DOHH2 (cell line): Measurements from ENCODE around the gene GPR108.
"Not testable (repeated sequence)": the region's sequence is repeated elsewhere in the genome, so short reads cannot be mapped to it uniquely, and the experiment has no call there.

Experiments
- H3F3A ChIP-seq: fragments of 200-600 bp; sonication (generic), shearing (Covaris generic); 2 replicates; pipeline ENCODE4 v1.6.0; 2016; ENCODE audit warnings: antibody characterized with exemption, mild to moderate bottlenecking; ENCODE audit not compliant: control insufficient read depth, insufficient read depth
- H3K27ac ChIP-seq: fragments of 200-600 bp; sonication (generic); 2 replicates; pipeline ENCODE4 v1.5.1; 2014; ENCODE audit warnings: low read depth, mild to moderate bottlenecking, low read length, moderate library complexity
- H3K27me3 ChIP-seq: fragments of 200-600 bp; sonication (generic); 2 replicates; pipeline ENCODE4 v1.6.1; 2014; ENCODE audit warnings: mild to moderate bottlenecking, low read length, mixed read lengths; ENCODE audit not compliant: control insufficient read depth
- H3K36me3 ChIP-seq: fragments of 200-600 bp; sonication (generic); 2 replicates; pipeline ENCODE4 v1.6.1; 2014; ENCODE audit warnings: mild to moderate bottlenecking, low read length, moderate library complexity, mixed read lengths; ENCODE audit not compliant: control insufficient read depth
- H3K4me1 ChIP-seq: fragments of 200-600 bp; sonication (generic); 2 replicates; pipeline ENCODE4 v1.6.1; 2014; ENCODE audit warnings: mild to moderate bottlenecking, low read length, mixed read lengths; ENCODE audit not compliant: control insufficient read depth
- H3K4me2 ChIP-seq: fragments of 200-600 bp; sonication (generic); 2 replicates; pipeline ENCODE4 v1.6.0; 2014; ENCODE audit warnings: mild to moderate bottlenecking, low read length, moderate library complexity
- H3K4me3 ChIP-seq: fragments of 200-600 bp; sonication (generic); 2 replicates; pipeline ENCODE4 v1.5.1; 2014; ENCODE audit warnings: mild to moderate bottlenecking, low read length, mixed read lengths
- H3K79me2 ChIP-seq: fragments of 200-600 bp; sonication (generic); 2 replicates; pipeline ENCODE4 v1.6.1; 2014; ENCODE audit warnings: mild to moderate bottlenecking, low read length, mixed read lengths; ENCODE audit not compliant: control insufficient read depth
- H3K9me2 ChIP-seq: fragments of 200-600 bp; sonication (generic); replicated peaks from 2 replicates; pipeline ENCODE4 v1.6.1; 2014; ENCODE audit warnings: mild to moderate bottlenecking, low read length, mixed read lengths; ENCODE audit not compliant: control insufficient read depth
- H3K9me3 ChIP-seq: fragments of 200-600 bp; sonication (generic); 2 replicates; pipeline ENCODE4 v1.6.1; 2014; ENCODE audit warnings: antibody characterized with exemption, low read length, mixed read lengths; ENCODE audit not compliant: control insufficient read depth, insufficient read depth
- H4K20me1 ChIP-seq: fragments of 200-600 bp; sonication (generic); 2 replicates; pipeline ENCODE4 v1.6.0; 2014; ENCODE audit warnings: low read depth, mild to moderate bottlenecking, antibody characterized with exemption, low read length, moderate library complexity; ENCODE audit not compliant: control insufficient read depth, insufficient read depth
- EZH2phosphoT487 ChIP-seq: fragments of 200-600 bp; sonication (generic); IDR thresholded peaks from 2 replicates; pipeline ENCODE4 v1.6.1; 2017; ENCODE audit warnings: borderline replicate concordance, mild to moderate bottlenecking, antibody characterized with exemption, low read length, moderate library complexity, mixed read lengths
- TF ChIP-seq, protein P1 (sequence below): fragments of 200-600 bp; sonication (generic); IDR thresholded peaks from one replicate; pipeline ENCODE4 v1.5.1; 2014; ENCODE audit warnings: antibody characterized with exemption, mild to moderate bottlenecking, low read depth, low read length; ENCODE audit not compliant: poor library complexity, severe bottlenecking

Gene GPR108

GRCh38 chr19:6709549-6709948, 27.8 kb downstream of the GPR108 start:
- Histone ChIP-seq H3K36me3 (no peaks in the 10 kb centered on the region), H3K79me2 (no peaks in the 10 kb centered on the region), H3F3A (no peaks in the 10 kb centered on the region), H3K27ac (no peak overlapping the region), H3K4me3 (no peak overlapping the region), H3K4me2 (no peak overlapping the region), H3K9me3 (no peaks in the 10 kb centered on the region), H3K9me2 (no peaks in the 10 kb centered on the region), H4K20me1 (no peaks in the 10 kb centered on the region), H3K4me1 (no peaks in the 10 kb centered on the region), H3K27me3 (peaks cover 10% of the 10 kb centered on the region)
- TF ChIP-seq, protein P1, sequence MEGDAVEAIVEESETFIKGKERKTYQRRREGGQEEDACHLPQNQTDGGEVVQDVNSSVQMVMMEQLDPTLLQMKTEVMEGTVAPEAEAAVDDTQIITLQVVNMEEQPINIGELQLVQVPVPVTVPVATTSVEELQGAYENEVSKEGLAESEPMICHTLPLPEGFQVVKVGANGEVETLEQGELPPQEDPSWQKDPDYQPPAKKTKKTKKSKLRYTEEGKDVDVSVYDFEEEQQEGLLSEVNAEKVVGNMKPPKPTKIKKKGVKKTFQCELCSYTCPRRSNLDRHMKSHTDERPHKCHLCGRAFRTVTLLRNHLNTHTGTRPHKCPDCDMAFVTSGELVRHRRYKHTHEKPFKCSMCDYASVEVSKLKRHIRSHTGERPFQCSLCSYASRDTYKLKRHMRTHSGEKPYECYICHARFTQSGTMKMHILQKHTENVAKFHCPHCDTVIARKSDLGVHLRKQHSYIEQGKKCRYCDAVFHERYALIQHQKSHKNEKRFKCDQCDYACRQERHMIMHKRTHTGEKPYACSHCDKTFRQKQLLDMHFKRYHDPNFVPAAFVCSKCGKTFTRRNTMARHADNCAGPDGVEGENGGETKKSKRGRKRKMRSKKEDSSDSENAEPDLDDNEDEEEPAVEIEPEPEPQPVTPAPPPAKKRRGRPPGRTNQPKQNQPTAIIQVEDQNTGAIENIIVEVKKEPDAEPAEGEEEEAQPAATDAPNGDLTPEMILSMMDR: no peak
- no peak for TF ChIP-seq EZH2phosphoT487

DNA sequence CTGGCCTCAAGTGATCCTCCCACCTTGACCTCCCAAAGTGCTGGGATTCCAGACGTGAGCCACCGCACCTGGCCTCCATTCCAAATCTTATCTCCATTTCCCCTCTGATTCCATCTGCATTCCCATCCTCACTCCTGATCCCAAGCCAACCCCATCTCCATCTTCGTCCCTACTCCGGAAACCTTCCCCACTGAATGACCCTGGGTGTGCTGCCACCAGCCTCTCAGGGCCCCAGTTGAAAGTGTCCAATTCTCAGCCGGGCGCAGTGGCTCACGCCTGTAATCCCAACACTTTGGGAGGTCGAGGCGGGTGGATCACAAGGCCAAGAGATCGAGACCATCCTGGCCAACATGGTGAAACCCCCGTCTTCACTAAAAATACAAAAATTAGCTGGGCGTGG, 28.5 kb downstream of the GPR108 start:
- H3K4me3 ChIP-seq, H3K27ac ChIP-seq, H3K4me2 ChIP-seq, H3K9me3 ChIP-seq, H3F3A ChIP-seq, H3K4me1 ChIP-seq, H3K79me2 ChIP-seq, H3K9me2 ChIP-seq, H3K36me3 ChIP-seq, H4K20me1 ChIP-seq: not testable (repeated sequence)
- peaks cover 10% of the 10 kb centered on the region for H3K27me3 ChIP-seq

DNA sequence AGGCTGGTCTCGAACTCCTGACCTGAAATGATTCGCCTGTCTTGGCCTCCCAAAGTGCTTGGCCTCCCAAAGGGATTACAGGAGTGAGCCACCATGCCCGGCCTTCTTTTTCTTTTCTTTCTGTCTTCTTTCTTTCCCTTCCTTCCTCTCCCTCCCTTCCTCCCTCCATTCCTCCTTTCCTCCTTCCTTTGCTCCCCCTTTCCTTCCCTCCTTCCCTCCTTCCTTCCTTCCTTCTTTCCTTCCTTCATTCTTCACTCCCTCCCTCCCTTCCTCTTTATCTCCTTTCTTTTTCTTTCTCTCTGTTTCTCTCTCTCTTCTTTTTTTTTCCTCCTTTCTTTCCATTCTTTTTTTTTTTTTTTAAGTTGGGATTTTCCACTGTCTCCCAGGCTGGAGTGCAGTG, 29.0 kb downstream of the GPR108 start:
- Histone ChIP-seq H3K27me3 (peaks cover 10% of the 10 kb centered on the region), H3K9me3 (no peaks in the 10 kb centered on the region), H3K9me2 (no peaks in the 10 kb centered on the region), H3K4me3 (no peak overlapping the region), H3K4me1 (no peaks in the 10 kb centered on the region), H3F3A (no peaks in the 10 kb centered on the region), H3K36me3 (no peaks in the 10 kb centered on the region), H3K27ac (no peak overlapping the region), H4K20me1 (no peaks in the 10 kb centered on the region), H3K4me2 (no peak overlapping the region), H3K79me2 (no peaks in the 10 kb centered on the region)
- TF ChIP-seq EZH2phosphoT487: no peak
- TF ChIP-seq, protein P1: no peak

GRCh38 chr19:6707658-6708018, 29.7 kb downstream of the GPR108 start:
- H3K4me2 ChIP-seq: no peak overlapping the region
- H3K9me2 ChIP-seq: no peaks in the 10 kb centered on the region
- no peak for TF ChIP-seq EZH2phosphoT487
- TF ChIP-seq, protein P1: no peak
- no peaks in the 10 kb centered on the region for H3K9me3 ChIP-seq
- no peaks in the 10 kb centered on the region for H3K79me2 ChIP-seq
- no peak overlapping the region for H3K27ac ChIP-seq
- H3F3A ChIP-seq: no peaks in the 10 kb centered on the region
- no peaks in the 10 kb centered on the region for H3K4me1 ChIP-seq
- no peaks in the 10 kb centered on the region for H3K36me3 ChIP-seq
- no peaks in the 10 kb centered on the region for H4K20me1 ChIP-seq
- H3K27me3 ChIP-seq: peaks cover 10% of the 10 kb centered on the region
- H3K4me3 ChIP-seq: no peak overlapping the region
